Measurements from ENCODE around the gene R3HDM2. TPM values are rescaled to one million over a fixed set of nuclear protein-coding genes. Genes with fewer than 3 reads are reported as not detected.

Gene R3HDM2
- total and polyA plus RNA-seq, 7 experiments from 2014 or later = 13.7 to 145 (median 111) TPM

DNA sequence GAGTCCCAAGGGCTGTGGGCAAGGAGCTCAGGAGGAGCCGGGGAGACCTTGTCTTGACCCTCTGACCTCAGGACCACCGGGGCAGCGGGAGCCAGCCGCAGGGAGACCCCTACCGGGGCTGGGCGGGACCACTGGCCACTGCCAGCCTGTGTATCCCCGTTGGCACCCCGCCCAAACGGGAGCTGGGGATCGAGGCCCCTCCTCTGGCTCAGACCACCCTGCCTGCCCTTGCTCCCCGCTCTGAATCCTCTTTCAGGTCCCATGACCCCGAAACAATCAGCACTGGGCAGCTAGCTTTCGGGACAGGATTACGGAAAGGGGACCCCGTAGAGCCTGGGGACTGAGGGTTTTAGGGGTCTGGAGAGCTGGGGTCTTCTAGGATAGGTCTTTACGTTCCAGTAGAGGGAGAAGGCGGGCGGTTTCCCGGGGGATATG, 30.0 kb upstream of the R3HDM2 start:
- H3K4me1 Mint-ChIP-seq = peaks cover 37 to 55% (median 42%) of the 10 kb centered on the region in 7 donors
- H3K36me3 Mint-ChIP-seq = no peaks in the 10 kb centered on the region
- Histone ChIP-seq H3K4me1 (ENCODE audit: control insufficient read depth in 2 of 2, insufficient read depth in 2 of 2, low read length in 2 of 2) (peaks cover 21 to 35% of the 10 kb centered on the region in 2 donors), H3K9me3 (ENCODE audit: control insufficient read depth in 2 of 3, low read length in 3 of 3) (no peaks in the 10 kb centered on the region), H3K4me3 (ENCODE audit: low read length) (peak overlapping the region; percentile 13), H3K27ac (ENCODE audit: low read depth, low read length) (no peak overlapping the region), H3K27me3 (ENCODE audit: control insufficient read depth in 2 of 2, insufficient read depth in 2 of 2, low read length in 2 of 2) (no peaks in the 10 kb centered on the region), H3K36me3 (ENCODE audit: control insufficient read depth in 2 of 3, insufficient read depth in 3 of 3, low read length in 3 of 3) (no peaks in the 10 kb centered on the region)
- DNase-seq = no peak
- peak overlapping the region in 3 of 9 donors; percentile 5 to 67 (median 28) for H3K27ac Mint-ChIP-seq
- no peak for ATAC-seq
- peak overlapping the region; percentile 78 to 93 (median 87) for H3K4me3 Mint-ChIP-seq
- ChIA-PET POLR2A (interaction anchor here (0.6 to 6.9 kb wide), 6 partner anchors 9 to 380 kb away, joined by 3 to 81 read pairs (median 4); partner anchors contain the start of genes ARHGAP9, DDIT3 and MBD6), CTCF (interaction anchor here (1.1 to 6.5 kb wide), 5 partner anchors 8 to 52 kb away, joined by 3 to 101 read pairs (median 4); partner anchors contain the start of genes ARHGAP9 and R3HDM2)
- H3K27me3 Mint-ChIP-seq = peaks cover 0 to 22% (median 8%) of the 10 kb centered on the region in 5 donors
- intact Hi-C loops (cut with micrococcal nuclease) = no loop called here
- H3K9me3 Mint-ChIP-seq = peaks cover 0 to 2% (median 0%) of the 10 kb centered on the region in 11 donors

DNA sequence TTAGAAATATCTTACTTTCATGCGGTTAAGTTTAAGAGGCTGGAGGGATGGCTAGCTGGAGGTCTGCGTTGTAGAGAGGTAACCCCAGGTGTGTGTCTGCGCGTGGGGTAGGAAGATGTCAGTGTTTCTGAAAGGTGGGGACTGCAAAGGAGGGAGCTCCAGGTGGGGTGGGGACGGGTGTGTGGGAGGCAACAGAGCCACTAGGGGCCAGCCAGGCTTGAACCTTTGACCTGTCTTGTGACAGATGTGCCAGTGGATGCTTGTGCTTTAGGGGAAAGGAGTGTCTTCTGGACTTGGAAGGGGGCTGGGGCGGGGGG, 29.6 kb upstream of the R3HDM2 start:
- Mint-ChIP-seq H3K9me3 (peaks cover 0 to 2% (median 0%) of the 10 kb centered on the region in 11 donors), H3K27ac (peak overlapping the region in 8 of 9 donors; percentile 25 to 88 (median 66)), H3K27me3 (peaks cover 0 to 22% (median 8%) of the 10 kb centered on the region in 5 donors), H3K4me1 (peaks cover 37 to 54% (median 45%) of the 10 kb centered on the region in 7 donors), H3K4me3 (peak overlapping the region; percentile 72 to 98 (median 88)), H3K36me3 (no peaks in the 10 kb centered on the region)
- Histone ChIP-seq H3K4me1 (ENCODE audit: control insufficient read depth in 2 of 2, insufficient read depth in 2 of 2, low read length in 2 of 2) (peaks cover 21 to 35% of the 10 kb centered on the region in 2 donors), H3K4me3 (ENCODE audit: low read length) (no peak overlapping the region), H3K36me3 (ENCODE audit: control insufficient read depth in 2 of 3, insufficient read depth in 3 of 3, low read length in 3 of 3) (no peaks in the 10 kb centered on the region), H3K27me3 (ENCODE audit: control insufficient read depth in 2 of 2, insufficient read depth in 2 of 2, low read length in 2 of 2) (no peaks in the 10 kb centered on the region), H3K9me3 (ENCODE audit: control insufficient read depth in 2 of 3, low read length in 3 of 3) (no peaks in the 10 kb centered on the region), H3K27ac (ENCODE audit: low read depth, low read length) (no peak overlapping the region)
- ChIA-PET POLR2A (interaction anchor here (0.5 to 6.9 kb wide), 7 partner anchors 9 to 246 kb away, joined by 3 to 81 read pairs (median 3); partner anchors contain the start of genes ARHGAP9, DDIT3 and MBD6), CTCF (interaction anchor here (1.1 to 6.5 kb wide), 5 partner anchors 9 to 52 kb away, joined by 3 to 101 read pairs (median 4); partner anchors contain the start of genes ARHGAP9 and R3HDM2)
- peak in 2 of 9 donors; percentile 30 to 36 for DNase-seq
- intact Hi-C loops (cut with micrococcal nuclease) = no loop called here
- ATAC-seq = no peak

DNA sequence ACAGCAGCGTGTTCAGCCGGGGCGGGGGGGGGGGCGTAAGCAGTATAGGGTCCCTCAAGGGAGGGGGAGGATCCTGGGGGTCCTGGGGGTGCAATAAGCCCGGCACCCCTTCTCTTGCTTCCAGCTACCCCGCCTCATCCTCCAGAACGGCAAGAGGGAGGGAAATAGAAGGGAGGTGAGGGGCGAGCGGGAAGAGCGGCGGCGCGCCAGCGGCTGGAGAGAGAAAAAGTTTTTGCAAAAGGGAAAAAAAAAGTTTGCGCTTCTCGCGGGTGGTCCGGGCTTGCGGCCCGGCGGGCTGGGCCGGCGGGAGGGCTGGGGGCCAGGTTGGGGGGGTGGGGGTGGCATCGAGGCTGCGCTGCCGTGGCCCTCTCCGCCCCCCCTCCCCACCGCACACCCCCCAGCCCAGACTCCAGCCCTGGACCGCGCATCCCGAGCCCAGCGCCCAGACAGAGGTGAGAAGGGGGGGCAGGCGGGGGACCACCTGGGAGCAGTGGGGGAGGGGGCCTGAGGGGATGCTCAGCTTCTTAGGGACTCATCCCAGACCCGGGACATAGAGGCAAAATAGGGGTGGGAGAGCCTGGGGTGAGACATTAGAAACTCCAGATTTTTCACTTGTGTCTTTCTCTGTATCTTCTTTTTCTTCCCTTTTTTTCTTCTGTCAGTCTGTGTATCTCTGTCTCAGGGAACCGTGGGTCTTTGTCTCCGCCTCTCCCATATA, 29.1 kb upstream of the R3HDM2 start, which contains the start of gene GLI1:
GLI1 (plus strand) TSS at position 36 of the 718 bp plus-strand sequence. CDS start 3,907 bp downstream, outside the sequence.
- Histone ChIP-seq H3K27ac (ENCODE audit: low read depth, low read length) (peak within 1 kb of the TSS; percentile 71), H3K27me3 (ENCODE audit: control insufficient read depth in 2 of 2, insufficient read depth in 2 of 2, low read length in 2 of 2) (no peaks in the 10 kb centered on the region), H3K36me3 (ENCODE audit: control insufficient read depth in 2 of 3, insufficient read depth in 3 of 3, low read length in 3 of 3) (no peaks in the 10 kb centered on the region), H3K4me3 (ENCODE audit: low read length) (peak within 1 kb of the TSS; percentile 97), H3K4me1 (ENCODE audit: control insufficient read depth in 2 of 2, insufficient read depth in 2 of 2, low read length in 2 of 2) (peaks cover 21 to 35% of the 10 kb centered on the region in 2 donors), H3K9me3 (ENCODE audit: control insufficient read depth in 2 of 3, low read length in 3 of 3) (no peaks in the 10 kb centered on the region)
- intact Hi-C loops (cut with micrococcal nuclease) = loop anchor here (1.0 to 10.0 kb wide), 15 partner anchors 17 to 445 kb away; partner anchors contain the start of genes DCTN2 (in 2 of the 2), DDIT3 (in 2 of the 2), R3HDM2 (in 2 of the 2) and B4GALNT1 (in 1 of the 2)
- DNase-seq (no peak), ATAC-seq (no peak)
- CTCF ChIA-PET = interaction anchor here (0.5 to 6.5 kb wide), 14 partner anchors 9 to 1403 kb away, joined by 3 to 101 read pairs (median 4); partner anchors contain the start of genes ARHGAP9, DCTN2 and R3HDM2
- POLR2A ChIA-PET = interaction anchor here (0.5 to 6.9 kb wide), 9 partner anchors 9 to 247 kb away, joined by 3 to 81 read pairs (median 3); partner anchors contain the start of genes ARHGAP9 and MBD6
- Mint-ChIP-seq H3K36me3 (no peaks in the 10 kb centered on the region), H3K27me3 (peaks cover 0 to 22% (median 8%) of the 10 kb centered on the region in 5 donors), H3K27ac (peak within 1 kb of the TSS; percentile 89 to 98 (median 96)), H3K4me3 (peak within 1 kb of the TSS; percentile 78 to 99 (median 96)), H3K9me3 (peaks cover 0 to 2% (median 0%) of the 10 kb centered on the region in 11 donors), H3K4me1 (peaks cover 37 to 53% (median 45%) of the 10 kb centered on the region in 7 donors)

DNA sequence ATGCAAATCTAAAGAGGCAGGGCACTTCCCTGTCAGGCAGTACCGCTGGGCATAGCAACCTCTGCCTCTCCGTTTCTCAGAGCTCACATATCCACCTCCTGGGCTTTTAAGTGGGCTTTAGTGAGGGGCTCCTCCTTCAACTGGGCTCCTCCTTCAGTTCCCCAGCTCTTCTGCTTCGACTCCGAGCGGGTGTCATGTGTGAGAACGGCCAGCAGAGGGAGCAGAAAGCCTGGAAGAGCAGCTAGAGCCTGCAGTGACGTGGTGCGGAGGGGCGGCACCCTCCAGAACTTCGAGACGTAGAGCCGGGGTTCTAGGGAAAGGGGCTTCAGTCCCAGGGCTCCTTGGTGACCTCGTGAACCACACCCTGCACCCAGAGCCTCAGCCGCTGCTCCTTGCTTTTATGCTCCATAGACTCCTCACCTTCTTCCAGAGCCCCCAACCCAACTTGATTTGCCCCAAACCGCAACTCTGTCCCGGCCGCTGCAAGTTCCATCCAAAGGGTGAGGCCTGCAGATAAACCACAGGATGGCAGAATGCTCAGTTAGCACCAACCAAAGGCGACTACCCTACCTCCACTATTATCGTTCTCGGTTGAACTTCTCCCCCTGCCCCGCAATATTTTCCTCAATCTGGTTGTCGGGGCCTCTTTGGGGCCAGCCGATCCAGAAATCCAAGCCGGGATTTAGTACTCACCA, 28.4 kb upstream of the R3HDM2 start:
- no peaks in the 10 kb centered on the region for H3K36me3 Mint-ChIP-seq
- H3K4me3 ChIP-seq (ENCODE audit: low read length) = peak overlapping the region; percentile 97
- peaks cover 21 to 35% of the 10 kb centered on the region in 2 donors for H3K4me1 ChIP-seq (ENCODE audit: control insufficient read depth in 2 of 2, insufficient read depth in 2 of 2, low read length in 2 of 2)
- H3K4me3 Mint-ChIP-seq = peak overlapping the region; percentile 78 to 99 (median 96)
- H3K27ac ChIP-seq (ENCODE audit: low read depth, low read length) = peak overlapping the region; percentile 71
- DNase-seq = peak; percentile 79 to 94 (median 92)
- peak; percentile 87 for ATAC-seq
- H3K9me3 ChIP-seq (ENCODE audit: control insufficient read depth in 2 of 3, low read length in 3 of 3) = no peaks in the 10 kb centered on the region
- peaks cover 37 to 54% (median 41%) of the 10 kb centered on the region in 7 donors for H3K4me1 Mint-ChIP-seq
- ChIA-PET CTCF (interaction anchor here (0.6 to 6.5 kb wide), 21 partner anchors 10 to 335 kb away, joined by 3 to 101 read pairs (median 4); partner anchors contain the start of genes ARHGAP9, B4GALNT1 and DCTN2), POLR2A (interaction anchor here (0.7 to 6.9 kb wide), 13 partner anchors 19 to 783 kb away, joined by 3 to 81 read pairs (median 5); partner anchors contain the start of genes ARHGAP9, B4GALNT1 and INHBC)
- H3K27ac Mint-ChIP-seq = peak overlapping the region; percentile 89 to 98 (median 96)
- H3K27me3 ChIP-seq (ENCODE audit: control insufficient read depth in 2 of 2, insufficient read depth in 2 of 2, low read length in 2 of 2) = no peaks in the 10 kb centered on the region
- H3K36me3 ChIP-seq (ENCODE audit: control insufficient read depth in 2 of 3, insufficient read depth in 3 of 3, low read length in 3 of 3) = no peaks in the 10 kb centered on the region
- intact Hi-C loops (cut with micrococcal nuclease) = loop anchor here (1.0 to 10.0 kb wide), 15 partner anchors 18 to 446 kb away; partner anchors contain the start of genes DCTN2 (in 2 of the 2), DDIT3 (in 2 of the 2), R3HDM2 (in 2 of the 2) and B4GALNT1 (in 1 of the 2)
- H3K27me3 Mint-ChIP-seq = peaks cover 0 to 22% (median 8%) of the 10 kb centered on the region in 5 donors
- H3K9me3 Mint-ChIP-seq = peaks cover 0 to 2% (median 0%) of the 10 kb centered on the region in 11 donors

DNA sequence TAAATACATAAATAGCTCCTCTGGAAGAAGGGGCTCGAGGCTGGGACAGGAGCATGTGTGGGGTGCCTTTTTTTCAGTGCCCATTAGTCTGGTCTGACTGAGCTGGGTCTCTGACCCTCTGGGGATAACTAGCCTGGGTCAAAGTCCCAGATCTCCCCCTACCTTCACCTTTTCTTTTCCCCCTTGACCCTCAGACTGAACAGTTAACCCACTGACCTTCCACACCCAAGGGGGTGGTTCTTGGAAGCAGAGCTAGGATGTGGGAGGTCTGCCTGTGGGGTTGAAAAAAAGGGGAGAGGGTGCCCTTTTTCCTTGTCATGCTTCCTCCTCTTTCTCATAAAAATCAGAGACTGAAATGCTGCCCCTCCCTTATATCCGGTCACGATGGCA, 27.8 kb upstream of the R3HDM2 start:
- Mint-ChIP-seq H3K9me3 (peaks cover 0 to 2% (median 0%) of the 10 kb centered on the region in 11 donors), H3K36me3 (no peaks in the 10 kb centered on the region), H3K4me3 (peak overlapping the region; percentile 78 to 99 (median 96)), H3K27ac (peak overlapping the region; percentile 89 to 98 (median 96)), H3K4me1 (peaks cover 37 to 50% (median 41%) of the 10 kb centered on the region in 7 donors), H3K27me3 (peaks cover 0 to 22% (median 8%) of the 10 kb centered on the region in 5 donors)
- intact Hi-C loops (cut with micrococcal nuclease) = loop anchor here (1.0 to 10.0 kb wide), 15 partner anchors 19 to 447 kb away; partner anchors contain the start of genes DCTN2 (in 2 of the 2), DDIT3 (in 2 of the 2), R3HDM2 (in 2 of the 2) and B4GALNT1 (in 1 of the 2)
- no peaks in the 10 kb centered on the region for H3K27me3 ChIP-seq (ENCODE audit: control insufficient read depth in 2 of 2, insufficient read depth in 2 of 2, low read length in 2 of 2)
- H3K9me3 ChIP-seq (ENCODE audit: control insufficient read depth in 2 of 3, low read length in 3 of 3) = no peaks in the 10 kb centered on the region
- POLR2A ChIA-PET = interaction anchor here (0.6 to 6.9 kb wide), 13 partner anchors 19 to 783 kb away, joined by 3 to 81 read pairs (median 5); partner anchors contain the start of genes ARHGAP9, B4GALNT1 and INHBC
- H3K36me3 ChIP-seq (ENCODE audit: control insufficient read depth in 2 of 3, insufficient read depth in 3 of 3, low read length in 3 of 3) = no peaks in the 10 kb centered on the region
- H3K27ac ChIP-seq (ENCODE audit: low read depth, low read length) = peak overlapping the region; percentile 71
- DNase-seq (no peak), ATAC-seq (no peak)
- CTCF ChIA-PET = interaction anchor here (0.6 to 6.5 kb wide), 23 partner anchors 9 to 334 kb away, joined by 3 to 101 read pairs (median 4); partner anchors contain the start of genes ARHGAP9, B4GALNT1 and DCTN2
- H3K4me1 ChIP-seq (ENCODE audit: control insufficient read depth in 2 of 2, insufficient read depth in 2 of 2, low read length in 2 of 2) = peaks cover 21 to 35% of the 10 kb centered on the region in 2 donors
- H3K4me3 ChIP-seq (ENCODE audit: low read length) = peak overlapping the region; percentile 97

Data from naive thymus-derived CD4-positive, alpha-beta T cell (primary cell).